ENCODE measurements around the gene IQCK.

The IQCK gene

GRCh38 chr16:19808061-19808641 is 90.1 kb downstream of the IQCK start:
- DNase-seq, result no peak

DNA sequence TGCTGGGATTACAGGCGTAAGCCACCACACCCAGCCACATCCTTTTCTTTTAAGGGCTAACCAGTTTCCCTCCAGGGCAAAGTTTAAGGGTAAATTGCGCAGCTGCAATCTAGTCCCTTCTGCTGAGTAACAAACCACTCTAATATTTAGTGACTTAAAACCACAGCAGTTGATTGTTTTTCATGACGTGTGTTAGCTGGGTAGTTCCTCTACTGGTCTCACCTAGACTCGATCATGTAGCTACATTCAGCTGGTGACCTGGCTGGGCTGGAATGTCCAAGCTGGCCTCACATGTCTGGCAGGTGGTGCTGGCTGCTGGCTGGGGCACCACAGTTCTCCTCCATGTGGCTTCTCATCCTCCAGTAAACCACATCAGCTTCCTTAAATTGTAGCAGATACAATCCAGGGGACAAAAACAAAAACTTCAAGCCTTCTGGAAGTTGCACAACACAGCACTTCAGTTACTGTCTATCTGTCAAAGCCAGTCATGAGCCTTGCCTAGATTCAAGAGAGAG is 91.1 kb downstream of the IQCK start:
- no peak for DNase-seq

DNA sequence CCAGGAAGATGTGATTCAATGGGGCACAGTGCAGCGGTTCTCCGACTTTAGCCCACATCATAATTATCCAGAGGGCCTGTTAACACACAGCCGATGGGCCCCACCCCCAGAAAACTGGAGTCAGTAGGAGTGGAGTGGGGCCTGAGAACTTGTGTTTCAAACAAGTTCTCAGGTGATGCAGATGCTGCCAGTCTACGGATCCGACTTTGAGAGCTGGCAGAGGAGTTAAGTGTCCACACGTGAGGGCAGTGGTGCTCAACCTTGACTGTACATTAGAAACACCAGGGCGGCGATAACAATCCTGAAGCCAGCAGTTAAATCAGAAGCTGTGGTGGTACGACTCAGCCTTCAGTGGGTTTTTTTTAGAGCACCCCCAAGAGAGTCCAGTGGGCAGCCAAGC is 91.6 kb downstream of the IQCK start:
- DNase-seq, result no peak

DNA sequence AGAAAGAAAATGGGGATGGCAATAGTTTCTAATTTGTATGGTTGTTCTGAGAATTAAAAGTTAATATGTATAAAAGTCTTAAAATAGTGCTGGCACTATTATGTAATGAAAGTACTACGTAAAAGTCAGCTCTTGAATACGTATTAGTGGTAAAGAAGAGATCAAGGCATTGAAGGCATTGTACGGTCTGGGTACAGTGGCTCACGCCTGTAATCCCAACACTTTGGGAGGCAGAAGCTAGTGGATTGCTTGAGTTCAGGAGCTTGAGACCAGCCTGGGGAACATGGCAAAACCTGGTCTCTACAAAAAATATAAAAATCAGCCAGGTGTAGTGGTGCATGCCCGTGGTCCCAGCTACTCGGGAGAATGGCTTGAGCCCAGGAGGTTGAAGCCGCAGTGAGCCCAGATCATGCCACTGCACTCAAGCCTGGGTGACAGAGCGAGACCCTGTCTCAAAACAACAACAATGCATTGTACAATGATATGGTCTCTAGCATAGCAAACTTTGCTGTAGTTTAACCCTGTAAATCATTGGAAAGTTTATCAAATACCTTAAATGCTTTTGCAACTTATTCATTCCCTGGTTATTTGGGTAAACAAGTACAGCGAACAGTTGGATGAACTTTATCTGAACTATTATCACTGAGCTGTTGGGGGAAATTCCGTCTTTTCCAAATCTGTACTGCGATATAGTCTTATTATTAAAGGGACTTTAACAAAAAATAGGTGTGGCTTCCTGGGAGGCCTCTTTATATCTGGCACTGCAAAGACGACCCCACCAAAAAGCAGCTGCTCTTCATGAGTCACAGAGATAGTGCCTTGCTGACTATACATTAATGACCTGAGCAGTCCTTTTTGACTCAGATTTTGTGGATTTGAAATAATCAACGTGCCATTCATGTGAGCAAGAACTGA is 93.0 kb downstream of the IQCK start:
- no peak for DNase-seq

GRCh38 chr16:19812986-19813385 is 94.9 kb downstream of the IQCK start:
- DNase-seq, result no peak

- no peak for DNase-seq
Observed at GRCh38 chr16:19815418-19815817, 97.3 kb downstream of the IQCK start.

DNA sequence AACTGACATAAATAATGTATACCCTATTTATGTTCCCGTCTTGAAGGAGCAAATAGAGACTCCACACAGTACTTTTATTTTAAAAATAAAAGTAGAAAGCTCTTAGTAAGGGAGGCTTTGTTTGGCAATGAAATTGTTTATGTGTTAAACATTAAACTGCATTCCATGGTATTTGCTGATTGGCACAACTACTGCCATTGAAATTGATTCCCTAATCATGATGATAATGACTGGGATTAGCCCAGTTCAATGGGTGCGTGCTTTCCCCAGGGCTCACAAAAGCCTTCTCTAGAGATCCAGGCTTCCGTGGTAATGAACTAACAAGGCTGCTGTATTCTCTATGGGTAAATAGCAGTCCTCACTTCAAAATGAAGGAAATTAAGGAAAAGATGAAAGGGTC is 99.1 kb downstream of the IQCK start:
- no peak for DNase-seq

DNA sequence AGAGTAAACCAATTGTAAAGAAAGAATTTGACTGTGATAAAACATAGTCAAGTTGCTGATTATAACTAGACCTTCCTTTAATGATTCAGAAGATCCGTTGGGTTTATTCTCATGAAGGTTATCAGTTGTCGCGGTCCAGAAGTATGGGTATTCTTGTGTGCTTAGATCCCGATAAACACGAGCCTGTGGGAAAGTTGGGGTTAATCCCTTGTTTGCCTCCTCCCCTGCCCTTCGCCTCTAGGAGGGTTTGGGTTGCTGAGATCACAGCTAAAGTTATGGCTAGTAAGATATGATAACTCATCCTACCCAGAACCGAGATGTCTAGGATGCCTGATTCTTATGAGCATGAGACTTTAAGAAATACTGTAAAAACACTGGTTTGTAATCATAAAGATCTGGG is 99.8 kb downstream of the IQCK start:
- no peak for DNase-seq

GRCh38 chr16:19822533-19822932 is 104.5 kb downstream of the IQCK start:
- no peak for DNase-seq

DNA sequence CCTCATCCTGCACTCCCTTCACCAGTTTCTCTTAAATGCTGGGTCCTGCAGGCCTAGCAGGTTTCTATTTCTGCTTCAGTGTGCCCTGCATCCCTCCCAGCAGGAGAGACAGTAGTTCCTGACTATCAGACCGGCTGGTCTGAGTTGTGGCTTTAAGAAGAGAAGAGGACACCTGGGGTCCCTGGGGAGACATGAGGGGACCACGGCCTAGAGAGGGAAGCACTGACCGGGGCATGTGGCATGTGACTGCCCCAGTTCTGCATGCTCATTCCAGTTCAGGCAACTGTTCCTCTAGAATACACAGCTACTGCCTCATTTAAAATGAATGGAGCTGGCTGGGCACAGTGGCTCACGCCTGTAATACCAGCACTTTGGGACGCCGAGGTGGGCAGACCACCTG is 105.3 kb downstream of the IQCK start:
- DNase-seq, result no peak

DNA sequence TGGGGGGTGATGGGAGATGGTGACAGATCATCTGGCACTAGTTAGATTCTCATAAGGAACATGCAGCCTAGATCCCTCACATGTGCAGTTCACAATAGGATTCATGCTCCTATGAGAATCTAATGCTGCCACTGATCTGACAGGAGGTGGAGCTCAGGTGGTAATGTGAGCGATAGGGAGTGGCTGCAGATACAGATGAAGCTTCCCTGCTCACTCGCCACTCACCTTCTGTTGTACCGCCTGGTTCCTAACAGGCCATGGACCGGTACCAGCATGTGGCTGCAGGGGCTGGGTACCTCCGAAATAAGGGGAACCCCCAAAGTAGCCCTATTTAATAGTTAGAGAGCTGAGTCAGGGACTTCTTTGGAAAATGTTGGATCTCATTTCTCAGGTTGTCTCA is 106.1 kb downstream of the IQCK start:
- no peak for DNase-seq

- no peak for DNase-seq
Observed at GRCh38 chr16:19829844-19830692, 112.0 kb downstream of the IQCK start.

- DNase-seq, result no peak
Observed at GRCh38 chr16:19830902-19831560, 113.0 kb downstream of the IQCK start.

- DNase-seq, result no peak
Observed at GRCh38 chr16:19831678-19832077, 113.6 kb downstream of the IQCK start.

GRCh38 chr16:19833176-19833575 is 115.1 kb downstream of the IQCK start:
- DNase-seq, result no peak

DNA sequence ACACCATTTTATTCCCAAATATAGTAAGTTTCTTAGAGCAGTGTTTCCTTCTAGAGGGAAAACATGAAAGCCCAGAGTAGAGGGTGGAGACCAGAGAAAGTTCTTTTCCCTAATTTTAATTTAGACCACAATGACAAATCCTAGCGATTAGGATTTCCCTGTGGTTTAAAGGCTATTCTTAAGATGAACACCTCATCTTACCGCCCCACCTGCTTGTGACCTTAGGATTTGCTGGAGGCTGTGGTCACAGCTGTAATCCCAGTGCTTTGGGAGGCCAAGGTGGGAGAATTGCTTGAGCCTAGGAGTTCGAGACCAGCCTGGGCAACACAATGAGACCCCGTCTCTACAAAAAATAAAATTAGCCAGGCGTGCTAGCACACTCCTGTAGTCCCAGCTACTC is 115.5 kb downstream of the IQCK start:
- DNase-seq, result no peak

GRCh38 chr16:19835196-19835595 is 117.1 kb downstream of the IQCK start:
- DNase-seq, result no peak

GRCh38 chr16:19835968-19836421 is 117.9 kb downstream of the IQCK start:
- no peak for DNase-seq

DNA sequence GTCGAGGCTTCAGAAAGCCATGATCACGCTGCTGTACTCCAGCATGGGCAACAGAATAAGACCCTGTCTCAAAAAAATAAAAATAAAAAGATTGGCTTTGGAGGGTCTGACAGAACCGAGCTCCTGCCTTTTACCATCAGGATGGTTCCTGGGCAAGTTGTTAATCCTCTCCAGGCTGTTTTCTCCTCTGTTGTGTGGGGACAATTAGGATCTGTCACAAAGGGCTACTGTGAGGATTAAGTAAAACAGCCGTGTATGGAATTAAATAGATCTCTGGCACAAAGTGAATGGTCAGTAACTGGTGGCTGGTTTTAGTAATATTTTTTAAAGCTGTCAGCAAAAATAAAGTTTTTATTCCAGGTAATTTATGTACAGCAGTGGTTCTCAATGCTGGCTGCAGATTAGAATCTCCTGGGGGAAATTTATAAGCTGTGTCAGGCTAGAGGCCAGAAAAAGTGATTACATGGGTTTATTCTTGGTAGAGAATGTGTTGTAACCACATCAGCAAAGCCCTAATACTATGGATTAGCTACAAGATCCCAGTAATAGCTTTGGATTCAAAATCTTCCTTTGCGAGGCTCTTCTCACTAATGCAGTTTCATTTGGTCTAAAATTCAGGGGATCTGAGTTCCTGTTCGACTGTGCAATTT is 119.4 kb downstream of the IQCK start:
- DNase-seq, result no peak

GRCh38 chr16:19837984-19838707 is 120.1 kb downstream of the IQCK start:
- DNase-seq, result no peak

- peak; percentile 67 to 85 for DNase-seq
Observed at GRCh38 chr16:19840524-19841110, 122.5 kb downstream of the IQCK start.

Data from NCI-H2081 (cell line).